ENCODE measurements around the gene PEX11G. TPM values are rescaled to one million over a fixed set of nuclear protein-coding genes. Genes with fewer than 3 reads are reported as not detected.

The PEX11G gene
- total RNA-seq, 1 experiment from 2014 or later: 9.1 TPM

- in situ Hi-C loops (cut with HindIII; ENCODE audit: low pct_unique_long_range_greater_than_20kb, low sequenced_read_pairs): no loop called here
- DNase-seq (ENCODE audit: low read depth): no peak
These were observed 34.3 kb upstream of the PEX11G start for GRCh38 chr19:7522923-7523667.

GRCh38 chr19:7522072-7522922 lies 33.5 kb upstream of the PEX11G start, which contains the start of gene MCOLN1:
MCOLN1 (plus strand) TSS chr19:7522624; CDS start chr19:7522751, 127 bp downstream.
- in situ Hi-C loops (cut with HindIII; ENCODE audit: low pct_unique_long_range_greater_than_20kb, low sequenced_read_pairs): no loop called here
- DNase-seq (ENCODE audit: low read depth): peak; percentile 82

GRCh38 chr19:7521551-7522071 lies 32.8 kb upstream of the PEX11G start:
- in situ Hi-C loops (cut with HindIII; ENCODE audit: low pct_unique_long_range_greater_than_20kb, low sequenced_read_pairs): no loop called here
- no peak for DNase-seq (ENCODE audit: low read depth)

GRCh38 chr19:7520131-7521051 lies 31.6 kb upstream of the PEX11G start:
- no peak for DNase-seq (ENCODE audit: low read depth)
- in situ Hi-C loops (cut with HindIII; ENCODE audit: low pct_unique_long_range_greater_than_20kb, low sequenced_read_pairs): no loop called here

- in situ Hi-C loops (cut with HindIII; ENCODE audit: low pct_unique_long_range_greater_than_20kb, low sequenced_read_pairs): no loop called here
These were observed 30.7 kb upstream of the PEX11G start for GRCh38 chr19:7519361-7520130.

GRCh38 chr19:7516878-7517277 lies 28.0 kb upstream of the PEX11G start:
- in situ Hi-C loops (cut with HindIII; ENCODE audit: low pct_unique_long_range_greater_than_20kb, low sequenced_read_pairs): no loop called here
- DNase-seq (ENCODE audit: low read depth): no peak

More at GRCh38 chr19:7519361-7520130, 30.7 kb upstream of the PEX11G start:
- DNase-seq (ENCODE audit: low read depth): no peak

- DNase-seq (ENCODE audit: low read depth): no peak
- in situ Hi-C loops (cut with HindIII; ENCODE audit: low pct_unique_long_range_greater_than_20kb, low sequenced_read_pairs): no loop called here
These were observed 27.5 kb upstream of the PEX11G start for GRCh38 chr19:7516333-7516732.

- DNase-seq (ENCODE audit: low read depth): no peak
- in situ Hi-C loops (cut with HindIII; ENCODE audit: low pct_unique_long_range_greater_than_20kb, low sequenced_read_pairs): no loop called here
These were observed 26.9 kb upstream of the PEX11G start, which contains the start of gene ZNF358 for GRCh38 chr19:7515645-7516151. ZNF358 (plus strand) TSS chr19:7516103; CDS start chr19:7519243, 3,140 bp downstream.

- in situ Hi-C loops (cut with HindIII; ENCODE audit: low pct_unique_long_range_greater_than_20kb, low sequenced_read_pairs): no loop called here
- DNase-seq (ENCODE audit: low read depth): no peak
These were observed 26.3 kb upstream of the PEX11G start for GRCh38 chr19:7515110-7515644.

- in situ Hi-C loops (cut with HindIII; ENCODE audit: low pct_unique_long_range_greater_than_20kb, low sequenced_read_pairs): no loop called here
These were observed 25.2 kb upstream of the PEX11G start for GRCh38 chr19:7513809-7514642.

GRCh38 chr19:7512400-7512851 lies 23.6 kb upstream of the PEX11G start:
- in situ Hi-C loops (cut with HindIII; ENCODE audit: low pct_unique_long_range_greater_than_20kb, low sequenced_read_pairs): no loop called here
- DNase-seq (ENCODE audit: low read depth): no peak

More at GRCh38 chr19:7513809-7514642, 25.2 kb upstream of the PEX11G start:
- no peak for DNase-seq (ENCODE audit: low read depth)

GRCh38 chr19:7509625-7510024 lies 20.8 kb upstream of the PEX11G start:
- DNase-seq (ENCODE audit: low read depth): no peak
- in situ Hi-C loops (cut with HindIII; ENCODE audit: low pct_unique_long_range_greater_than_20kb, low sequenced_read_pairs): no loop called here

- in situ Hi-C loops (cut with HindIII; ENCODE audit: low pct_unique_long_range_greater_than_20kb, low sequenced_read_pairs): no loop called here
- peak; percentile 84 for DNase-seq (ENCODE audit: low read depth)
These were observed 19.0 kb upstream of the PEX11G start for GRCh38 chr19:7507884-7508283.

- DNase-seq (ENCODE audit: low read depth): peak; percentile 98
- in situ Hi-C loops (cut with HindIII; ENCODE audit: low pct_unique_long_range_greater_than_20kb, low sequenced_read_pairs): no loop called here
These were observed 17.8 kb upstream of the PEX11G start for GRCh38 chr19:7506385-7507328.
